ENCODE data around the gene IKZF1. TPM values are rescaled to one million over a fixed set of nuclear protein-coding genes. Genes with fewer than 3 reads are reported as not detected.

IKZF1 gene
- total and polyA plus RNA-seq, 2 of the 4 experiments (the other 2 are of a cell fraction), result not detected

GRCh38 chr7:50292165-50292757, 12.3 kb upstream of the IKZF1 start:
- no peaks in the 10 kb centered on the region for H3K9me1 ChIP-seq (ENCODE audit: insufficient read depth, low read length)
- intact Hi-C loops (cut with micrococcal nuclease), result no loop called here

More at GRCh38 chr7:50292165-50292757, 12.3 kb upstream of the IKZF1 start:
- Histone ChIP-seq H3K27me3 (ENCODE audit: control insufficient read depth, insufficient read depth, low read length) (no peaks in the 10 kb centered on the region), H3K14ac (replicated peaks; ENCODE audit: low read depth, low read length) (no peak overlapping the region), H4K91ac (ENCODE audit: insufficient read depth, low read depth, low read length) (no peak overlapping the region), H3K23ac (ENCODE audit: low read depth, low read length) (no peak overlapping the region), H4K5ac (ENCODE audit: low read depth, low read length) (no peak overlapping the region), H3K4ac (ENCODE audit: low read depth, low read length) (no peak overlapping the region), H3K9ac (ENCODE audit: low read depth, low read length) (no peak overlapping the region), H3K9me3 (ENCODE audit: control insufficient read depth, insufficient read depth, low read length) (no peaks in the 10 kb centered on the region), H3K4me1 (ENCODE audit: control insufficient read depth, insufficient read depth, low read length) (no peaks in the 10 kb centered on the region), H2BK120ac (ENCODE audit: low read depth, low read length) (no peak overlapping the region), H2AK5ac (ENCODE audit: low read depth, low read length) (no peak overlapping the region), H3K56ac (ENCODE audit: extremely low read depth, insufficient read depth, low read length) (no peak overlapping the region), H3K18ac (ENCODE audit: low read depth, low read length) (no peak overlapping the region), H2BK20ac (ENCODE audit: low read depth, low read length) (no peak overlapping the region), H3K27ac (ENCODE audit: insufficient read depth, low read length) (no peak overlapping the region), H4K8ac (ENCODE audit: low read depth in 2 of 2, low read length in 2 of 2) (no peak overlapping the region), H2AK9ac (replicated peaks; ENCODE audit: low read depth, low read length, poor library complexity) (no peak overlapping the region), H2BK15ac (ENCODE audit: low read depth, low read length) (no peak overlapping the region), H2BK5ac (ENCODE audit: low read depth, low read length, poor library complexity, severe bottlenecking) (no peak overlapping the region), H3K79me1 (ENCODE audit: low read depth in 1 of 2, low read length in 2 of 2) (no peaks in the 10 kb centered on the region), H3K4me2 (ENCODE audit: low read depth, low read length) (no peak overlapping the region), H3K36me3 (ENCODE audit: control insufficient read depth, insufficient read depth, low read length) (no peaks in the 10 kb centered on the region), H3K4me3 (ENCODE audit: insufficient read depth, low read depth, low read length) (no peak overlapping the region), H2AFZ (replicated peaks; ENCODE audit: low read length, poor library complexity) (no peak overlapping the region), H4K20me1 (ENCODE audit: insufficient read depth, low read length) (no peaks in the 10 kb centered on the region)
- no TSS peak for BruUV-seq (replicated peaks)
- dilution Hi-C loops (cut with HindIII; ENCODE audit: low sequenced_read_pairs, unreplicated experiment), result no loop called here
- ATAC-seq (ENCODE audit: low read depth), result no peak
- in situ Hi-C loops (cut with MboI; ENCODE audit: low sequenced_read_pairs), result no loop called here
- CTCF ChIA-PET, result no interaction called here
- TF ChIP-seq SMC3 (IDR thresholded peaks at IDR 0.05; ENCODE audit: low read depth, low read length) (no peak), CHD1 (IDR thresholded peaks at IDR 0.05; ENCODE audit: low read depth, low read length) (no peak), CEBPB (IDR thresholded peaks at IDR 0.05; ENCODE audit: low read depth, low read length) (no peak), BHLHE40 (IDR thresholded peaks at IDR 0.05; ENCODE audit: low read depth, low read length) (no peak), FOS (IDR thresholded peaks at IDR 0.05; ENCODE audit: low read depth, low read length) (no peak)
- TF ChIP-seq, protein P1, sequence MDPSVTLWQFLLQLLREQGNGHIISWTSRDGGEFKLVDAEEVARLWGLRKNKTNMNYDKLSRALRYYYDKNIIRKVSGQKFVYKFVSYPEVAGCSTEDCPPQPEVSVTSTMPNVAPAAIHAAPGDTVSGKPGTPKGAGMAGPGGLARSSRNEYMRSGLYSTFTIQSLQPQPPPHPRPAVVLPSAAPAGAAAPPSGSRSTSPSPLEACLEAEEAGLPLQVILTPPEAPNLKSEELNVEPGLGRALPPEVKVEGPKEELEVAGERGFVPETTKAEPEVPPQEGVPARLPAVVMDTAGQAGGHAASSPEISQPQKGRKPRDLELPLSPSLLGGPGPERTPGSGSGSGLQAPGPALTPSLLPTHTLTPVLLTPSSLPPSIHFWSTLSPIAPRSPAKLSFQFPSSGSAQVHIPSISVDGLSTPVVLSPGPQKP (IDR thresholded peaks at IDR 0.05; ENCODE audit: borderline replicate concordance, low read depth, low read length), result no peak
- POLR2A ChIA-PET (ENCODE audit: unreplicated experiment), result no interaction called here
- no peak for DNase-seq
